IPS DF 4.7 (cell line): ENCODE measurements around the gene PCSK2.

Experiments used
- DNase-seq: peaks from one replicate; pipeline ENCODE4 v3.0.0-alpha.2; 2013; ENCODE audit warnings: low spot score; ENCODE audit errors: extremely low read depth

The PCSK2 gene

DNA sequence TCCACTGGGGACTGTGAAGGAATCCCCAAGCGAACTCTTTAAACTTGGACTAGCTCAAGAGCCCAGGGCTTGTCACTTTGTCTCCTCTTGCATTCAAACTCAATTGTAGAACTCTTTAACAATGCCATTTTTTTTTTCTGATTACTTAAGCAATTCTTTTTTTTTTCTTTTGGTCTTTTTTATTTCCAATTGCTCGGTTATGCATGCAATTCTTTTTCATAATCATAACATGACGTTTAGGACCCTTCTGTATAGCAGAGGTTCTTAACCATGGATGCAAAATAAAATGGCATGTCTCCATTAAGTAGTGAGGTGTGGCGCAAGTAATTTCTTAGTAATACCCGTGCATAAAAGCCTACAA lies 304.8 kb downstream of the PCSK2 start:
- DNase-seq, result no peak

DNA sequence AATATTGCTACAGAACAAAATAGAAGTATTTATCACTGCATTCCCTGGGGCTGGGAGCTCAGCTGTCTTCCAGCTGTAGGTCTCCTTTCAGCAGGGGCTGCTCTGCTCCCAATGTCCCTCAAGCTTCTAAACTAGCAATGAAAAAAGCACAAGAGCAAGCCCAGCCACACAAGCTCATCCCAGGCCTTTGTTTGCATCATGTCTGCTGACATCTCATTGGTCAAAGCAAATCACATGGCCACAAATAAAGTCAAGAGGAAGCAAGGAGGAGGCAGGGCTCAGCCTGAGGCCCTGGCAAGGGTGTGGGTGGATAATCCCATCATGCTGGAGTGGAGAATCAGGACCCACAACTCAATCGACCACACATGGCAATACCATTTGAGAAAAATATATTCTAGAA lies 306.6 kb downstream of the PCSK2 start:
- no peak for DNase-seq

GRCh38 chr20:17534077-17534476 lies 307.2 kb downstream of the PCSK2 start:
- no peak for DNase-seq
